ENCODE results near the gene YBEY. TPM values are rescaled to one million over a fixed set of nuclear protein-coding genes. Genes with fewer than 3 reads are reported as not detected.

The YBEY gene
- total and polyA plus RNA-seq, 2 of the 13 experiments (the other 11 are each of a cell fraction or from before 2014, with no cell fraction given): 6.5 to 8.9 TPM

GRCh38 chr21:46325073-46325912 lies 39.2 kb downstream of the YBEY start (continued):
- TF ChIP-seq ZNF350 (CRISPR knock-in tag; IDR thresholded peaks at IDR 0.05; ENCODE audit: borderline replicate concordance, low read depth) (no peak), ZBTB7B (CRISPR knock-in tag; IDR thresholded peaks at IDR 0.05) (no peak), ZNF20 (CRISPR knock-in tag; IDR thresholded peaks at IDR 0.05) (no peak), ZNF543 (CRISPR knock-in tag; IDR thresholded peaks at IDR 0.05) (no peak), NFYC (CRISPR knock-in tag; IDR thresholded peaks at IDR 0.05) (no peak), ZBTB10 (CRISPR knock-in tag; IDR thresholded peaks at IDR 0.05; ENCODE audit: borderline replicate concordance) (no peak), ZNF746 (CRISPR knock-in tag; IDR thresholded peaks at IDR 0.05) (no peak), AHDC1 (CRISPR knock-in tag; IDR thresholded peaks at IDR 0.05; ENCODE audit: borderline replicate concordance) (no peak), DNMT1 (CRISPR knock-in tag; IDR thresholded peaks at IDR 0.05) (no peak), SRF (IDR thresholded peaks at IDR 0.05; ENCODE audit: low read depth, low read length) (no peak), REL (CRISPR knock-in tag; conservative IDR thresholded peaks at IDR 0.05) (0 out of 2 replicates have a peak, but pooled peaks have one; percentile 34), NBN (conservative IDR thresholded peaks at IDR 0.05) (no peak), ZHX2 (IDR thresholded peaks at IDR 0.05; ENCODE audit: low read depth) (no peak), ZHX2 (CRISPR knock-in tag; IDR thresholded peaks at IDR 0.05; ENCODE audit: borderline replicate concordance) (no peak), ZNF337 (CRISPR knock-in tag; IDR thresholded peaks at IDR 0.05; ENCODE audit: borderline replicate concordance, low read depth) (no peak)
